Dermis lymphatic vessel endothelial cell (primary cell): ENCODE data around the gene PPP1R15A. TPM values are rescaled to one million over a fixed set of nuclear protein-coding genes. Genes with fewer than 3 reads are reported as not detected.

Source experiments
- total RNA-seq: library from RNA; depleted of rRNA; stranded (reverse); fragments of >200 nt; gene quantifications from 2 replicates; pipeline ENCODE4 v1.2.1, GENCODE V29; 2014

The PPP1R15A gene
- total RNA-seq: 34.9 and 52.9 TPM in 2 replicates

DNA sequence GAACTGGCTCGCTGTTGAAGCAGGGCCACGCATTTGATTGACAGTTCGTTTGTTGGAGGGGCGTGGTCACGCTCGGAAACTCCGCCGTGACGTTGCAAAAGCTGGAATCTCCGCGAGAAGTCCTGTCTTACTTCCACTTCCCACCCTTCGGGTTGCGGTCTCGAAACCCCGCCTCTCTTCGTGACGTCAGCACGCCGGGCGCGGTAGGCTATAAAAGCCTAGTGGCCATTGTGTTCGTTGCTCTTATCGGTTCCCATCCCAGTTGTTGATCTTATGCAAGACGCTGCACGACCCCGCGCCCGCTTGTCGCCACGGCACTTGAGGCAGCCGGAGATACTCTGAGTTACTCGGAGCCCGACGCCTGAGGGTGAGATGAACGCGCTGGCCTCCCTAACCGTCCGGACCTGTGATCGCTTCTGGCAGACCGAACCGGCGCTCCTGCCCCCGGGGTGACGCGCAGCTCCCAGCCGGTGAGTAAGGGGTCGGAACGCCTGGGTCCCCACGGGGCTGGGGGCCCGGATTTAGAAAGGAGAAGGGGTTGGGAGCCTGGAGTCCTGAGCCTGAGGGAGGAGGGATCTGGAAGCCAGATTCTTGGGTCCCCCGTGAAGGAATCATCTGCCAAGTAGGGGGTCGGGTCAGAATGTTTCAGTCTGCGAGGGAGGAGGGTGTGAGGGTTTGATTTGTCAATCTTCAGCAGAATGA, at the start of gene PPP1R15A:
PPP1R15A (plus strand) TSS at position 240 of the 702 bp plus-strand sequence. CDS start 813 bp downstream, outside the sequence.

GRCh38 chr19:48836089-48837017, 35.9 kb upstream of the PPP1R15A start, which contains the start of gene HSD17B14:
HSD17B14 (minus strand) TSS chr19:48836491; CDS start chr19:48836411, 80 bp downstream.

GRCh38 chr19:48868114-48868886, 3.9 kb upstream of the PPP1R15A start, which contains the start of gene PLEKHA4:
PLEKHA4 (minus strand) TSS chr19:48868617; CDS start chr19:48867620, 997 bp downstream.

GRCh38 chr19:48899781-48900476, 27.7 kb downstream of the PPP1R15A start, which contains the start of gene NUCB1:
NUCB1 (plus strand) TSS chr19:48900312; CDS start chr19:48900797, 485 bp downstream.

Other genes with a start within 250 kb of the PPP1R15A start
- 1.9 and 2.1 TPM in 2 replicates for gene DBP, start 235.0 kb upstream of the PPP1R15A start, total RNA-seq
- 4.0 and 9.8 TPM in 2 replicates for gene CA11, start 226.2 kb upstream of the PPP1R15A start, total RNA-seq
- not detected in 2 replicates for gene NTN5, start 199.4 kb upstream of the PPP1R15A start, total RNA-seq
- not detected in 2 replicates for gene FUT2, start 176.4 kb upstream of the PPP1R15A start, total RNA-seq
- 0.09 and 0.11 TPM in 2 replicates for gene MAMSTR, start 152.7 kb upstream of the PPP1R15A start, total RNA-seq
- 52.8 and 61.2 TPM in 2 replicates for gene RASIP1, start 131.8 kb upstream of the PPP1R15A start, total RNA-seq
- 0.43 and 0.52 TPM in 2 replicates for gene IZUMO1, start 125.5 kb upstream of the PPP1R15A start, total RNA-seq
- gene FUT1, start 119.8 kb upstream of the PPP1R15A start, total RNA-seq: 7.8 and 9.8 TPM in 2 replicates
- gene FGF21, start 116.9 kb upstream of the PPP1R15A start, total RNA-seq: not detected in 2 replicates
- gene BCAT2, start 61.4 kb upstream of the PPP1R15A start, total RNA-seq: 23.5 and 26.8 TPM in 2 replicates
- gene HSD17B14, start 35.9 kb upstream of the PPP1R15A start, total RNA-seq: 3.0 and 6.2 TPM in 2 replicates
- gene PLEKHA4, start 3.8 kb upstream of the PPP1R15A start, total RNA-seq: 5.3 and 7.6 TPM in 2 replicates
- gene TULP2, start 26.3 kb downstream of the PPP1R15A start, total RNA-seq: 0.09 and 0.11 TPM in 2 replicates
- 142 and 143 TPM in 2 replicates for gene NUCB1, start 27.9 kb downstream of the PPP1R15A start, total RNA-seq
- gene DHDH, start 61.3 kb downstream of the PPP1R15A start, total RNA-seq: not detected in 2 replicates
- gene BAX, start 82.5 kb downstream of the PPP1R15A start, total RNA-seq: 71.3 and 87.3 TPM in 2 replicates
- gene FTL, start 92.9 kb downstream of the PPP1R15A start, total RNA-seq: 786 and 994 TPM in 2 replicates
- 13.4 and 13.8 TPM in 2 replicates for gene GYS1, start 120.9 kb downstream of the PPP1R15A start, total RNA-seq
- gene RUVBL2, start 121.5 kb downstream of the PPP1R15A start, total RNA-seq: 106 and 141 TPM in 2 replicates
- gene LHB, start 144.7 kb downstream of the PPP1R15A start, total RNA-seq: 0.17 and 0.22 TPM in 2 replicates
- not detected in 2 replicates for gene CGB3, start 151.9 kb downstream of the PPP1R15A start, total RNA-seq
- not detected in 2 replicates for gene CGB2, start 159.5 kb downstream of the PPP1R15A start, total RNA-seq
- gene CGB1, start 164.5 kb downstream of the PPP1R15A start, total RNA-seq: not detected in 2 replicates
- not detected in 2 replicates for gene CGB5, start 171.4 kb downstream of the PPP1R15A start, total RNA-seq
- gene CGB8, start 176.7 kb downstream of the PPP1R15A start, total RNA-seq: not detected in 2 replicates
- not detected in 2 replicates for gene CGB7, start 185.3 kb downstream of the PPP1R15A start, total RNA-seq
- gene NTF4, start 192.4 kb downstream of the PPP1R15A start, total RNA-seq: not detected in 2 replicates
- gene KCNA7, start 200.3 kb downstream of the PPP1R15A start, total RNA-seq: under 0.01 TPM in 1 of 2 replicates, not detected in the other
- 149 and 151 TPM in 2 replicates for gene SNRNP70, start 213.0 kb downstream of the PPP1R15A start, total RNA-seq
- gene LIN7B, start 241.9 kb downstream of the PPP1R15A start, total RNA-seq: 1.2 and 2.8 TPM in 2 replicates
- 0.43 TPM in 2 replicates for gene C19orf73, start 246.7 kb downstream of the PPP1R15A start, total RNA-seq
- 6.6 and 8.0 TPM in 2 replicates for gene PPFIA3, start 247.1 kb downstream of the PPP1R15A start, total RNA-seq